DND-41 (cell line): ENCODE data around the gene INO80.

Experiments
- CTCF ChIP-seq: IDR thresholded peaks from 2 replicates; pipeline ENCODE4 v1.5.1; 2012; ENCODE audit warnings: borderline replicate concordance, low read length, moderate library complexity, mild to moderate bottlenecking; ENCODE audit not compliant: poor library complexity, severe bottlenecking; ENCODE audit errors: extremely low read depth
- EZH2 ChIP-seq: IDR thresholded peaks from 3 replicates; pipeline ENCODE4 v1.6.1; 2012; ENCODE audit warnings: borderline replicate concordance, low read depth, mild to moderate bottlenecking, moderate library complexity, low read length, inconsistent platforms; ENCODE audit not compliant: severe bottlenecking

GRCh38 chr15:41150279-41150678 is 34.2 kb upstream of the INO80 start:
- TF ChIP-seq CTCF: no peak
- TF ChIP-seq EZH2: no peak
